Smooth muscle cell (in vitro differentiated cells): ENCODE results near the gene SYNM. TPM values are rescaled to one million over a fixed set of nuclear protein-coding genes. Genes with fewer than 3 reads are reported as not detected.

Experiments used
- DNase-seq: peaks from one replicate; lab custom pipeline; 2025; ENCODE audit not compliant: unreplicated experiment; lab: John Stamatoyannopoulos, UW
- H2AFZ ChIP-seq: fragments of 200-600 bp; sonication (generic); 2 replicates; pipeline ENCODE4 v1.6.0; 2016; ENCODE audit warnings: antibody characterized with exemption, low read depth, mild to moderate bottlenecking
- H3F3A ChIP-seq: fragments of 200-600 bp; sonication (generic); 2 replicates; pipeline ENCODE4 v1.6.0; 2017; ENCODE audit warnings: antibody characterized with exemption, low read depth
- H3K27ac ChIP-seq: fragments of 200-600 bp; sonication (generic); 2 replicates; pipeline ENCODE4 v1.5.1; 2016; ENCODE audit warnings: low read depth, mild to moderate bottlenecking
- H3K27me3 ChIP-seq: fragments of 200-600 bp; sonication (generic); 2 replicates; pipeline ENCODE4 v1.6.1; 2016; ENCODE audit warnings: low read depth, mild to moderate bottlenecking
- H3K36me3 ChIP-seq: fragments of 200-600 bp; sonication (generic); 2 replicates; pipeline ENCODE4 v1.5.1; 2016; ENCODE audit warnings: low read depth
- H3K4me1 ChIP-seq: fragments of 200-600 bp; sonication (generic); 2 replicates; pipeline ENCODE4 v1.5.1; 2016; ENCODE audit warnings: low read depth
- H3K4me2 ChIP-seq: fragments of 200-600 bp; sonication (generic); 2 replicates; pipeline ENCODE4 v1.6.0; 2016; ENCODE audit warnings: mild to moderate bottlenecking
- H3K4me3 ChIP-seq: fragments of 200-600 bp; sonication (generic); 2 replicates; pipeline ENCODE4 v1.5.1; 2016; ENCODE audit warnings: mild to moderate bottlenecking
- H3K79me2 ChIP-seq: fragments of 200-600 bp; sonication (generic); 2 replicates; pipeline ENCODE4 v1.6.0; 2016; ENCODE audit warnings: low read depth, mild to moderate bottlenecking
- H3K9ac ChIP-seq: fragments of 200-600 bp; sonication (generic); 2 replicates; pipeline ENCODE4 v1.6.0; 2016; ENCODE audit warnings: low read depth
- H3K9me3 ChIP-seq: fragments of 200-600 bp; sonication (generic); replicated peaks from 2 replicates; pipeline ENCODE4 v1.5.1; 2016; ENCODE audit warnings: low read depth
- H4K20me1 ChIP-seq: fragments of 200-600 bp; sonication (generic); 2 replicates; pipeline ENCODE4 v1.6.0; 2016; ENCODE audit warnings: low read depth
- CTCF ChIP-seq: fragments of 200-600 bp; sonication (generic); IDR thresholded peaks from 2 replicates; pipeline ENCODE4 v1.5.1; 2017; ENCODE audit warnings: borderline replicate concordance, mild to moderate bottlenecking, antibody characterized with exemption; ENCODE audit not compliant: insufficient read depth, poor library complexity, severe bottlenecking
- WGBS: methylation state at CpG from one replicate; pipeline ENCODE4 v1.1.7; 2016; ENCODE audit warnings: low lambda C conversion rate; 5-methylcytosine and 5-hydroxymethylcytosine counted together
- polyA plus RNA-seq: library from polyadenylated mRNA; unstranded; fragments of >200 nt; fragmentation: Nextera tagmentation; extraction: Ambion mirVana; gene quantifications from 2 replicates; pipeline ENCODE4 v1.2.1, GENCODE V29; 2016
- total RNA-seq: library from RNA; depleted of rRNA; stranded (reverse); fragments of >200 nt; gene quantifications from 2 replicates; pipeline ENCODE4 v1.2.3, GENCODE V29; 2014

SYNM gene
- total and polyA plus RNA-seq, 2 experiments from 2014 or later = 1.3 to 3.0 TPM

GRCh38 chr15:99121207-99121606, 16.3 kb downstream of the SYNM start:
- peaks cover 9% of the 10 kb centered on the region for H3F3A ChIP-seq
- peaks cover 11% of the 10 kb centered on the region for H3K4me1 ChIP-seq
- no peak for DNase-seq
- no peak overlapping the region for H3K27ac ChIP-seq
- no peaks in the 10 kb centered on the region for H3K79me2 ChIP-seq
- no peak overlapping the region for H3K4me2 ChIP-seq
- no peak overlapping the region for H2AFZ ChIP-seq
- H3K4me3 ChIP-seq = no peak overlapping the region
- H3K9me3 ChIP-seq = no peaks in the 10 kb centered on the region
- H3K9ac ChIP-seq = no peak overlapping the region
- H3K36me3 ChIP-seq = no peaks in the 10 kb centered on the region
- no peaks in the 10 kb centered on the region for H3K27me3 ChIP-seq
- H4K20me1 ChIP-seq = no peaks in the 10 kb centered on the region
- WGBS = 83% methylated on average over 10 of the region's 10 CpGs
- TF ChIP-seq CTCF = no peak

DNA sequence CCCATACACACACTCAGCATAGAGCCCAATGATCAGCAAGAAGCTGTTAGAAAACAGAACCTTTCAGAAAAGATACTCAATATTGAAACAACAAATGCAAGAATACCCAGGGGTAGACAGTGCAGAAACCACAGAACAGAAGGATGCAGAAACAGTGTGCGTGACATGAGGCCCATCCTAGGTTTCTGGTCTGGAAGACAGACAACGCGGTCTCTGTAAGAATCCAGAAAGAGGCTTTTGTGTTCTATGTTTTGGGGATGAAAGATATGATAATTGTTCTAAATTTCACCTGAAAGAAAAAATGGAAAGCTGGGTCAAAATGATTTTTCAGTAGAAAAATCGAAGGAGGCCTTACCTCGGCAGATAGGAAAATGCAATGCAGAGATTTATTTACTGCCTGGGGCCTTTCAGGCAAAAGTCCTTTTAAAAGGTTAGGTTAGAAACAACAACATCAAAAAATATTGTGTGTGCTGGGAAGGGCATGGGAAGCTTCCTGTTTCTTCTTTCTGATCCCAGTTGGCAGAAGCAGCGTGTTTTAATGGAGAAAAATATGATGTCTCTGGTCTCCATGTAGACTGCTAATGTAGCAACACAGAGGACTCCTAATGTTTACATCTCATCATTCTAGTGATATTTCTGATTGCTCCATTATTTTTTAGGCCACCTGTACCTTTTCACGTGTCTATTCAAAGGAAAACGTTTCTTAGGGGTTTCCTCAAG, 17.0 kb downstream of the SYNM start:
- no peaks in the 10 kb centered on the region for H3K27me3 ChIP-seq
- H3K36me3 ChIP-seq = no peaks in the 10 kb centered on the region
- H2AFZ ChIP-seq = no peak overlapping the region
- no peaks in the 10 kb centered on the region for H3K9me3 ChIP-seq
- no peak for TF ChIP-seq CTCF
- no peak overlapping the region for H3K4me3 ChIP-seq
- H3K9ac ChIP-seq = no peak overlapping the region
- no peak overlapping the region for H3K27ac ChIP-seq
- no peak overlapping the region for H3K4me2 ChIP-seq
- 75% methylated on average over 8 of the region's 8 CpGs for WGBS
- no peaks in the 10 kb centered on the region for H4K20me1 ChIP-seq
- peaks cover 11% of the 10 kb centered on the region for H3K4me1 ChIP-seq
- peaks cover 9% of the 10 kb centered on the region for H3F3A ChIP-seq
- H3K79me2 ChIP-seq = no peaks in the 10 kb centered on the region
- no peak for DNase-seq

GRCh38 chr15:99122831-99123712, 18.2 kb downstream of the SYNM start:
- no peak for TF ChIP-seq CTCF
- Histone ChIP-seq H3K27me3 (no peaks in the 10 kb centered on the region), H3K4me2 (peak overlapping the region; percentile 75), H2AFZ (no peak overlapping the region), H3F3A (peaks cover 9% of the 10 kb centered on the region), H3K36me3 (no peaks in the 10 kb centered on the region), H4K20me1 (no peaks in the 10 kb centered on the region), H3K27ac (peak overlapping the region; percentile 73), H3K9ac (no peak overlapping the region), H3K79me2 (no peaks in the 10 kb centered on the region), H3K4me1 (peaks cover 11% of the 10 kb centered on the region), H3K9me3 (no peaks in the 10 kb centered on the region), H3K4me3 (no peak overlapping the region)
- WGBS = 46% methylated on average over 21 of the region's 22 CpGs
- DNase-seq = no peak
